ENCODE measurements around the gene EML6. TPM values are rescaled to one million over a fixed set of nuclear protein-coding genes. Genes with fewer than 3 reads are reported as not detected.
A peak's percentile ranks its signal among the peaks of the same experiment; 100 is the strongest.

EML6 gene
- total RNA-seq, 2 experiments from 2014 or later: 0.78 to 1.3 TPM

DNA sequence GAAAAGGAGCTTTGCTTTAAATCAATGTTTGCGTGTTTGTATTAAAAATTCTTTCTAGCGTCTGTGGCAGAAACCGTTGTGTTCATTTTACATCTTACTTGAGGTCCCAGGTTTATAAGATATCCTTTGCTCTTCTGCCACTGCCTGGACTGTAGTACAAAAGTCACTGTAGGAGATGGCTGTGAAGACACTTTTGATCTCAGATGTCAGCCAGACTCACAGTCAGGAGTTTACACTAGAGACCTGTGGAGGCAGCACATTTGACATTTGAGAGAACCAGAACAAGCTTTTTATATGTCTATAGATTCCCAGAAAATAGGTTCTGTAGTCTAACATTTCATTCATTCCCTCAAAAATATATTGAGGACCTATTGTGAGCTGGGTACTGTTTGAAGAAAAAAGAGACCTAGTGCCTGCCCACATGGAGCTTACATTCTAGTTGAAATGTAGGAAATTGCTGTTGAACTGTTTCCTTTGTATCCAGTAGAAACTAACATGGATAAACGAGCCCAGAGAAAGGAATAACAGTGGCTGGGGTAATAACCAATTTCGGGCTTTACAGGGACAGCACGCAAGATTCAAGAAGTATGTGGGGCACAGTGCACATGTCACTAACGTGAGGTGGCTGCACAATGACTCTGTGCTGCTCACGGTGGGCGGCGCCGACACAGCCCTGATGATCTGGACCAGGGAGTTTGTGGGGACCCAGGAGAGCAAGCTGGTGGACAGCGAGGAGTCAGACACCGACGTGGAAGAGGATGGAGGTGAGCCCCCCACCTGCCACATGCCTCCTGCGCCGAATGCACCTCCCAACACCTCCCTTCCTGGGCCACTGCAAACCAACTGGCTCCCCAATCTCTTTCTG, 204.5 kb downstream of the EML6 start:
- ATAC-seq (no peak), DNase-seq (no peak)
- no peaks in the 10 kb centered on the region for H3K4me1 Mint-ChIP-seq (ENCODE audit: low read depth)
- H3K27ac Mint-ChIP-seq: no peak overlapping the region
- H3K27me3 Mint-ChIP-seq (ENCODE audit: low read depth): peaks cover 6% of the 10 kb centered on the region
- CTCF ChIA-PET: no interaction called here
- POLR2A ChIA-PET: no interaction called here
- no peak overlapping the region for H3K4me3 Mint-ChIP-seq
- H3K9me3 Mint-ChIP-seq (ENCODE audit: insufficient read depth): no peaks in the 10 kb centered on the region
- no peaks in the 10 kb centered on the region for H3K36me3 Mint-ChIP-seq (ENCODE audit: low read depth)

DNA sequence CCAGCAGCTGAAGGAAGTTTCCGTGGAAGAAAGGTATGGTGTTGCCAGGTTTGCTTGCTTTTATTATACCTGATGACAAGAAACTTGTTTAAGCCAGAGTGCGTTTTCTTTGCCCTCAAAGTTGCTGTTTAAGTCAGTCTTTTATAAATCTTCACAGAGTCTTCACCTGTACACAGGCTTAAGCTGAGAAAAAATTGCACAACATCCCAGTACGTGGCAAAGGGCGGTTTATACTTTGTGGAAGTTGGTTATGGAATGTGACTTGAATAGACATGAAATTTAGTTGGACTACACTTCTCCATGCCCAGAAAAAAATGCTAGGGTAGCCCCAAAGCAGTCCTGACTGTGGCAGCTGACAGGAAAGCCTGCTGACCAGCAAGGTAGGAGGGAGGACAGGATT, 205.3 kb downstream of the EML6 start:
- CTCF ChIA-PET: no interaction called here
- POLR2A ChIA-PET: no interaction called here
- Mint-ChIP-seq H3K4me1 (ENCODE audit: low read depth) (no peaks in the 10 kb centered on the region), H3K27me3 (ENCODE audit: low read depth) (peaks cover 6% of the 10 kb centered on the region), H3K27ac (no peak overlapping the region), H3K4me3 (no peak overlapping the region), H3K36me3 (ENCODE audit: low read depth) (no peaks in the 10 kb centered on the region), H3K9me3 (ENCODE audit: insufficient read depth) (no peaks in the 10 kb centered on the region)
- no peak for ATAC-seq
- DNase-seq: no peak

DNA sequence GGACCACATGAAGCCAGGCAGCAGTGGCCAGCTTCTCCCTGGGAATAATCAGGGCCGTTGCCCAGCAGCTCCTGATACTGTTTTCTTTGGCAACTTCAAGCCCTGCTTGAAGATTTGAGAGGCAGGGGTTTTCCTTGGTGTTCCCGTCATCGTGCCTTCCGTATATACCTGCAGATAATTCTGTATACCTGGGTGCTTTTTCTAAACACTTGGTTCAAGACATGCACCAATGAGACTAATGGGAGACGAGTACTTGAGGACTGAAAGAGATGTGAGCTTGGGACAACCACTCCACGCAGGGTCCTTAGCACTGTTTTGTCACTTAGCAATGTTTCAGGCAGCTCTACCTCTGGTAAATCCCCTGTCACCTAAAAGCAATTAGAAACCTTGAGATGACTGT, 208.0 kb downstream of the EML6 start:
- ATAC-seq (no peak), DNase-seq (no peak)
- Mint-ChIP-seq H3K27ac (no peak overlapping the region), H3K4me1 (ENCODE audit: low read depth) (no peaks in the 10 kb centered on the region), H3K27me3 (ENCODE audit: low read depth) (peaks cover 3% of the 10 kb centered on the region), H3K4me3 (no peak overlapping the region), H3K36me3 (ENCODE audit: low read depth) (no peaks in the 10 kb centered on the region), H3K9me3 (ENCODE audit: insufficient read depth) (no peaks in the 10 kb centered on the region)
- ChIA-PET POLR2A (no interaction called here), CTCF (no interaction called here)

DNA sequence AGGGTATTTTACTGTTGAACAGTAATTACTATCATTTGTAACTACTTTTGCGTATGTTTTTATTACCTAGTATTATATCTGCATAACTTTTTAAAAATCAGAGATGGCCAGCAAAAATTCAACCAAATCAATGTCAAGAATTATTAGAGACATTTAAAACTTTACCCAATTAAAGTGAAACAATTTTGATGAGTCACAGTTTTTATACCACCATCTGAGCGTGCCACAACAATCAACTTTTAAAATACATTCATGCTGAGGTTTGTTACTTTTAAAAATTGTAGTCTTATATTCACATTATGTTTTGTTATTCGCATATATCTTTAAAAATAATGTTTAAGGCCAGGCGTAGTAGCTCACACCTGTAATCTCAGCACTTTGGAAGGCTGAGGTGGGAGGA, 211.9 kb downstream of the EML6 start:
- no peak for DNase-seq
- ChIA-PET POLR2A (no interaction called here), CTCF (no interaction called here)
- no peak overlapping the region for H3K27ac Mint-ChIP-seq
- H3K36me3 Mint-ChIP-seq (ENCODE audit: low read depth): no peaks in the 10 kb centered on the region
- H3K9me3 Mint-ChIP-seq (ENCODE audit: insufficient read depth): no peaks in the 10 kb centered on the region
- H3K4me1 Mint-ChIP-seq (ENCODE audit: low read depth): no peaks in the 10 kb centered on the region
- H3K27me3 Mint-ChIP-seq (ENCODE audit: low read depth): no peaks in the 10 kb centered on the region
- H3K4me3 Mint-ChIP-seq: no peak overlapping the region
- no peak for ATAC-seq

GRCh38 chr2:54936766-54937165, 213.3 kb downstream of the EML6 start:
- ChIA-PET CTCF (no interaction called here), POLR2A (no interaction called here)
- Mint-ChIP-seq H3K27ac (no peak overlapping the region), H3K4me3 (no peak overlapping the region), H3K4me1 (ENCODE audit: low read depth) (no peaks in the 10 kb centered on the region), H3K27me3 (ENCODE audit: low read depth) (no peaks in the 10 kb centered on the region), H3K36me3 (ENCODE audit: low read depth) (no peaks in the 10 kb centered on the region), H3K9me3 (ENCODE audit: insufficient read depth) (no peaks in the 10 kb centered on the region)
- DNase-seq (no peak), ATAC-seq (no peak)

DNA sequence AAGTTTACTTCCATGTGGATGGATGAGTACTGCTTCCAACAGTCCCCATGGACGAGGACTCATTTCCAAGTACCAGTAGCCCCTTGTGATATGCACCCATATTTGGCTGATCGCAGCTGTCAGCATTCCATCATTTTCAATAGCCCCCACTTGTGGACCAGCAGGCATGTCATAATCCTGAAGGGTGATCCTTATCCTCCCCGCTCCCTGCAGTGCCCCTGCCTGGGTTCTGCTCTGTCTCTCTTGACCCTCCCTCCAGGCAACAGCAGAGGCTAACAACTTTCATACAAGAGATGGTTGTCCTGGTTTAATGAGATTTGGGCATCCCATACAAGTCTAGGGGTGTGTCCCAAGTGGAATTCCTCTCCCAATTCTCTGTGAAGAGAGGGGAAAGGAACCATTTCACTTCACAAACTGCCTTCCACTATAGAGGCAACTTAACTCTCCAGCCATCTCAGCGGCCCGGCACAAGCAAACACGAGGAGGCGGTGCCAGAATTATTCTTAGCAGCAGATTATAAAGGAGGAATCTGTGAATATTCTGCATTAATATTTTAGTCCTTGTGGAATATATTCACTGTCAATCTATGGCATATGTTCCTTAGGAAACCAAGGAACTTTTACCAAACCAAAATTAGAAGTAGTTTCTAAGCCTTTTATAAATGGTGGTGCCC, 216.1 kb downstream of the EML6 start:
- Mint-ChIP-seq H3K4me1 (ENCODE audit: low read depth) (no peaks in the 10 kb centered on the region), H3K27ac (no peak overlapping the region)
- POLR2A ChIA-PET: no interaction called here

DNA sequence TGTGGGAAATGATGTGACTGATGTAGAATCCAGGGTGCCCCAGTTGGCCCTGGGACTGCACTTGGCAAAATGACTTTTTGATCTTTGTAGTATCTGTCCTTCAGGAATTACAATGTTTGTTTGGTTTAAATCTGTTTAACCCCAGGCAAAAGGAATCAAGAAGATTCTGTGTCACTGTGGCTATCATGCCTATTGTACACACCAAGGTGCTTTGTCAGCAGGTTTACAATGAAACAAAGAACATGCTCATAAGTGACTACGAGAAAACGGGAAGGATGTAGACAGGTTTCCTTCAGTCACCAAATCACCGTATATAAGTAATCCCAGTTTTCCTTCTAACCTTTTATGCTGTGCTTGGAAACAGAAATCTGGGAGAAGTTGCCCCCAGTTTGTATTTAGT, 217.3 kb downstream of the EML6 start:
- H3K4me3 Mint-ChIP-seq: no peak overlapping the region
- ChIA-PET CTCF (no interaction called here), POLR2A (no interaction called here)
- peaks cover 3% of the 10 kb centered on the region for H3K4me1 Mint-ChIP-seq (ENCODE audit: low read depth)
- H3K9me3 Mint-ChIP-seq (ENCODE audit: insufficient read depth): no peaks in the 10 kb centered on the region
- no peaks in the 10 kb centered on the region for H3K36me3 Mint-ChIP-seq (ENCODE audit: low read depth)
- DNase-seq: no peak
- no peaks in the 10 kb centered on the region for H3K27me3 Mint-ChIP-seq (ENCODE audit: low read depth)
- ATAC-seq: no peak
- no peak overlapping the region for H3K27ac Mint-ChIP-seq

More for the DNA sequence above, 216.1 kb downstream of the EML6 start:
- DNase-seq: no peak
- ATAC-seq: no peak
- no peaks in the 10 kb centered on the region for H3K9me3 Mint-ChIP-seq (ENCODE audit: insufficient read depth)
- H3K27me3 Mint-ChIP-seq (ENCODE audit: low read depth): no peaks in the 10 kb centered on the region
- CTCF ChIA-PET: no interaction called here
- no peak overlapping the region for H3K4me3 Mint-ChIP-seq
- H3K36me3 Mint-ChIP-seq (ENCODE audit: low read depth): no peaks in the 10 kb centered on the region

GRCh38 chr2:54941248-54941984, 218.0 kb downstream of the EML6 start:
- CTCF ChIA-PET: no interaction called here

DNA sequence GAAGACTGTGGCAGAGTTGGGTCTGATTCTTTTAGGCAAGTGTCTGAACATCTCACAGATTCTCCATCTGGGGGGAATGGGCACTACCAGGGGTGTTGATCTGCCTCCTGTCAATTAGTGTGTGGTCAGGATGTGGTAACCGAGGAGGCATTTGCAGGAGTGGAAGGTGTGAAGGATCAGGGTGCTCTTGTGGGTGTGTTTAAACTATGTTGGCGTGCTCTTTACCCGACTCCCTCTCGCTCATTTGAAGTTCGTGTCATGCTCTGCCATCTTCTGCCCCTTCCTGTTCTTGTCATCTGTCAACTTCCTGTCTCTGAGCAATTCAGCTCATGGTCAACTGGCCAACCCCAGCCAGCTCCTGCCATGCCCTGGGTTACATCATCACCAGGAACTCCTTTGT, 218.9 kb downstream of the EML6 start:
- CTCF ChIA-PET: interaction anchor here (0.9 kb wide), 1 partner anchor 109 kb away, joined by 3 read pairs; no protein-coding TSS in a partner anchor
- Mint-ChIP-seq H3K27me3 (ENCODE audit: low read depth) (no peaks in the 10 kb centered on the region), H3K4me3 (no peak overlapping the region), H3K9me3 (ENCODE audit: insufficient read depth) (no peaks in the 10 kb centered on the region), H3K4me1 (ENCODE audit: low read depth) (peaks cover 3% of the 10 kb centered on the region), H3K36me3 (ENCODE audit: low read depth) (no peaks in the 10 kb centered on the region), H3K27ac (no peak overlapping the region)
- POLR2A ChIA-PET: interaction anchor here (1.1 kb wide), 1 partner anchor 513 kb away, joined by 4 read pairs; no protein-coding TSS in a partner anchor
- DNase-seq (peak; percentile 70), ATAC-seq (peak; percentile 76)

More at GRCh38 chr2:54941248-54941984, 218.0 kb downstream of the EML6 start:
- DNase-seq (no peak), ATAC-seq (no peak)
- no peak overlapping the region for H3K4me3 Mint-ChIP-seq
- no peaks in the 10 kb centered on the region for H3K9me3 Mint-ChIP-seq (ENCODE audit: insufficient read depth)
- no peaks in the 10 kb centered on the region for H3K36me3 Mint-ChIP-seq (ENCODE audit: low read depth)
- peaks cover 3% of the 10 kb centered on the region for H3K4me1 Mint-ChIP-seq (ENCODE audit: low read depth)
- no peaks in the 10 kb centered on the region for H3K27me3 Mint-ChIP-seq (ENCODE audit: low read depth)
- H3K27ac Mint-ChIP-seq: no peak overlapping the region
- POLR2A ChIA-PET: interaction anchor here (1.1 kb wide), 1 partner anchor 512 kb away, joined by 4 read pairs; no protein-coding TSS in a partner anchor

GRCh38 chr2:54944724-54945326, 221.4 kb downstream of the EML6 start:
- H3K4me3 Mint-ChIP-seq: no peak overlapping the region
- H3K27me3 Mint-ChIP-seq (ENCODE audit: low read depth): no peaks in the 10 kb centered on the region
- H3K36me3 Mint-ChIP-seq (ENCODE audit: low read depth): no peaks in the 10 kb centered on the region
- H3K27ac Mint-ChIP-seq: no peak overlapping the region
- CTCF ChIA-PET: no interaction called here
- POLR2A ChIA-PET: no interaction called here
- DNase-seq: no peak
- peaks cover 3% of the 10 kb centered on the region for H3K4me1 Mint-ChIP-seq (ENCODE audit: low read depth)
- H3K9me3 Mint-ChIP-seq (ENCODE audit: insufficient read depth): no peaks in the 10 kb centered on the region
- no peak for ATAC-seq

GRCh38 chr2:54945391-54946219, 222.1 kb downstream of the EML6 start:
- Mint-ChIP-seq H3K36me3 (ENCODE audit: low read depth) (no peaks in the 10 kb centered on the region), H3K4me1 (ENCODE audit: low read depth) (peaks cover 3% of the 10 kb centered on the region), H3K27me3 (ENCODE audit: low read depth) (no peaks in the 10 kb centered on the region), H3K9me3 (ENCODE audit: insufficient read depth) (no peaks in the 10 kb centered on the region), H3K27ac (peak overlapping the region; percentile 60), H3K4me3 (no peak overlapping the region)
- no peak for DNase-seq
- no peak for ATAC-seq
- POLR2A ChIA-PET: no interaction called here
- CTCF ChIA-PET: no interaction called here

Measured in activated CD8-positive, alpha-beta T cell treated with anti-CD3 and anti-CD28 coated beads, Interleukin-2, amount 10 ng/mL, durations not matched to agents 7 days and 5 days (primary cell).